Astrocyte of the spinal cord (primary cell): ENCODE data around the gene WASF2.
A peak's percentile ranks its signal among the peaks of the same experiment; 100 is the strongest.
"Not testable (repeated sequence)": the region's sequence is repeated elsewhere in the genome, so short reads cannot be mapped to it uniquely, and the experiment has no call there.

Experiments used
- DNase-seq: peaks from one replicate; pipeline ENCODE4 v3.0.0; 2011; ENCODE audit warnings: low read depth, low spot score
- H3K4me3 ChIP-seq: 2 replicates; pipeline ENCODE4 v1.5.1; 2011; ENCODE audit warnings: low read depth, mild to moderate bottlenecking, low read length, moderate library complexity
- CTCF ChIP-seq: IDR thresholded peaks from 2 replicates; pipeline ENCODE4 v1.5.1; 2012; ENCODE audit warnings: low read depth, mild to moderate bottlenecking, low read length, inconsistent platforms
- in situ Hi-C: cut with HindIII; loops from 2 replicates; pipeline ENCODE4 v1.10.0; 2017; ENCODE audit warnings: low sequenced_read_pairs

Gene WASF2

GRCh38 chr1:27412502-27412901 is 77.5 kb downstream of the WASF2 start:
- no peak for DNase-seq
- no peak overlapping the region for H3K4me3 ChIP-seq
- in situ Hi-C loops: no loop called here
- TF ChIP-seq CTCF: no peak

DNA sequence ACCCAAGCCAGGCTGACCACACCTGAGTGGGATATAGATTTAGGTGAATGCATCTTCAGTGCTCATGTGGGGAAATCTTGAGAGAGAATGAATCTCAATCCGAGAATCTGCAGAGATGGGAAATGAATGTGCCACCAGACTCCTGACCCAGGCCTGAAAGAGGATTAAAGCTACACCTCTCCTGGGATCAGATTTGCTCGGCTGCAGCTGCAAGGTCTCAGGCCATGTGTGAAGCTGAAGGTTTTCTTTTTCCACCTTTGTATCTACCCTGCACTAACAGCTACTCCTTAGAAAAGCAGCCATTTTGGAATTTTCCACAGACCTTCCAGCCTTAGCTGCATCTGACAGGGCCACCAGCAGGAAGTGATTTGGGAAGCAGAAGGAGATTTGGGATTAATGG is 79.3 kb downstream of the WASF2 start:
- TF ChIP-seq CTCF: no peak
- no peak for DNase-seq
- no peak overlapping the region for H3K4me3 ChIP-seq
- in situ Hi-C loops: no loop called here

GRCh38 chr1:27409669-27410068 is 80.3 kb downstream of the WASF2 start:
- in situ Hi-C loops: no loop called here
- no peak for DNase-seq
- TF ChIP-seq CTCF: no peak
- H3K4me3 ChIP-seq: no peak overlapping the region

- H3K4me3 ChIP-seq: no peak overlapping the region
- peak; percentile 66 for DNase-seq
- TF ChIP-seq CTCF: no peak
- in situ Hi-C loops: no loop called here
These were observed 81.8 kb downstream of the WASF2 start for GRCh38 chr1:27408151-27408550.

GRCh38 chr1:27406791-27407190 is 83.2 kb downstream of the WASF2 start:
- in situ Hi-C loops, DNase-seq, H3K4me3 ChIP-seq: not testable (repeated sequence)

- in situ Hi-C loops: no loop called here
- no peak for TF ChIP-seq CTCF
- DNase-seq: no peak
- no peak overlapping the region for H3K4me3 ChIP-seq
These were observed 83.6 kb downstream of the WASF2 start for GRCh38 chr1:27406362-27406680.

DNA sequence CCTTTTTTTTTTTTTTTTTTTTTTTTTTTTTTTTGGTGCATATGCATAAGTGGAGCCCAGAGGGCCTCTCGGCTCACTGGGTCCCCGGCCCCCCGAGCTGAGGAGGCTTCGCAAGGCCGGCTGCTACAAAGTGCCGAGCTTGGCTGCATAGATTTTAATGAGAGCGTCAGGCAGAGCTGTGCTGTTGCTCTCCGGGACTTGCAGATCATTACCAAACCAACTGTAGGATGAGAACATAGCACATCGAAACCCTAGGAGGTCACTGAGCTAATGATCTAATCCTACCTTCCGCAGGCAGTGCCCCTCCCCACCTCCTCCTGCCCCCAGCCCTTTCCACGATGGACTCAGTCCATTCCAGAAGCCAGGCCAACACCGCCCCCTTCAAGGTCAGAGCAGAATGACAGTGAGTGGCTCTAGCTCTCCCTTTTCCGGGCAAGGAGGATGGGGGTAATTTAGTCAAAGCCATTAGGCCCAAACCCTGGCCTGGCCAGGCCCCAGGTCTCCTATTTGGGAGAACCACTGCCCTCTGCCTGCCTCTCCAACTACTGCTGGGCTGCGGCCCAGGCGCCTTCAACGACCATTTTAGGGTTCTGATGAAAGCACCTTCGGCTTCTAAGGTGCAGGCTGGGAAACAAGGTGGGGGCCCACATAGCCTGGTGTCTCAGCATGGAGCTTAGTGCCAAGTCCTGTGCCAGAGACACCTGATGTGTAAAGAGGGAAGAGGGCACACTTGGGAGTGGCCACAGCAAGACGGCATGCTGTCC is 84.2 kb downstream of the WASF2 start:
- H3K4me3 ChIP-seq, in situ Hi-C loops, DNase-seq: not testable (repeated sequence)

GRCh38 chr1:27405074-27405473 is 84.9 kb downstream of the WASF2 start:
- peak; percentile 88 for DNase-seq
- peak; percentile 12 for TF ChIP-seq CTCF
- in situ Hi-C loops: no loop called here
- no peak overlapping the region for H3K4me3 ChIP-seq
